BJ (cell line): ENCODE results near the gene SHOC2. TPM values are rescaled to one million over a fixed set of nuclear protein-coding genes. Genes with fewer than 3 reads are reported as not detected.

Experiments used
- CTCF ChIA-PET: fragments of 350-600 bp; formaldehyde crosslinking; extraction: SDS; loops from one replicate; lab custom pipeline; 2021; ENCODE audit warnings: antibody characterized with exemption, inconsistent platforms; lab: Yijun Ruan, JAX
- POLR2A ChIA-PET: fragments of 300-600 bp; sonication (Branson Sonifier 250); formaldehyde crosslinking; extraction: SDS; loops from one replicate; lab custom pipeline; 2021; ENCODE audit warnings: antibody characterized with exemption; lab: Charles Lee
- DNase-seq: peaks from one replicate; pipeline ENCODE4 v3.0.0-alpha.2; 2011; ENCODE audit warnings: low read depth
- H3K27me3 ChIP-seq: 2 replicates; pipeline ENCODE4 v1.6.0; 2011; ENCODE audit warnings: low read length; ENCODE audit not compliant: control insufficient read depth, insufficient read depth
- H3K36me3 ChIP-seq: 2 replicates; pipeline ENCODE4 v1.5.1; 2011; ENCODE audit warnings: low read length; ENCODE audit not compliant: control insufficient read depth, insufficient read depth
- H3K4me3 ChIP-seq: 2 replicates; pipeline ENCODE4 v1.5.1; 2011; ENCODE audit warnings: low read depth, mild to moderate bottlenecking, control low read depth, low read length
- polyA plus RNA-seq: library from polyadenylated mRNA; depleted of rRNA; stranded (reverse); fragments of >200 nt; gene quantifications from 2 replicates; pipeline ENCODE4 v1.2.3, GENCODE V29; 2011
- TF ChIP-seq, protein P1 (sequence below): IDR thresholded peaks from 2 replicates; pipeline ENCODE4 v1.5.1; 2011; ENCODE audit warnings: low read depth, mild to moderate bottlenecking, control low read depth, inconsistent platforms, low read length, moderate library complexity; ENCODE audit not compliant: insufficient read depth

Gene SHOC2
- polyA plus RNA-seq, 1 experiment, result 14.7 TPM

GRCh38 chr10:110967009-110967630, 47.7 kb downstream of the SHOC2 start:
- CTCF ChIA-PET, result no interaction called here
- DNase-seq, result no peak
- Histone ChIP-seq H3K36me3 (no peaks in the 10 kb centered on the region), H3K27me3 (no peaks in the 10 kb centered on the region), H3K4me3 (no peak overlapping the region)
- TF ChIP-seq, protein P1, sequence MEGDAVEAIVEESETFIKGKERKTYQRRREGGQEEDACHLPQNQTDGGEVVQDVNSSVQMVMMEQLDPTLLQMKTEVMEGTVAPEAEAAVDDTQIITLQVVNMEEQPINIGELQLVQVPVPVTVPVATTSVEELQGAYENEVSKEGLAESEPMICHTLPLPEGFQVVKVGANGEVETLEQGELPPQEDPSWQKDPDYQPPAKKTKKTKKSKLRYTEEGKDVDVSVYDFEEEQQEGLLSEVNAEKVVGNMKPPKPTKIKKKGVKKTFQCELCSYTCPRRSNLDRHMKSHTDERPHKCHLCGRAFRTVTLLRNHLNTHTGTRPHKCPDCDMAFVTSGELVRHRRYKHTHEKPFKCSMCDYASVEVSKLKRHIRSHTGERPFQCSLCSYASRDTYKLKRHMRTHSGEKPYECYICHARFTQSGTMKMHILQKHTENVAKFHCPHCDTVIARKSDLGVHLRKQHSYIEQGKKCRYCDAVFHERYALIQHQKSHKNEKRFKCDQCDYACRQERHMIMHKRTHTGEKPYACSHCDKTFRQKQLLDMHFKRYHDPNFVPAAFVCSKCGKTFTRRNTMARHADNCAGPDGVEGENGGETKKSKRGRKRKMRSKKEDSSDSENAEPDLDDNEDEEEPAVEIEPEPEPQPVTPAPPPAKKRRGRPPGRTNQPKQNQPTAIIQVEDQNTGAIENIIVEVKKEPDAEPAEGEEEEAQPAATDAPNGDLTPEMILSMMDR, result no peak
- POLR2A ChIA-PET, result no interaction called here

DNA sequence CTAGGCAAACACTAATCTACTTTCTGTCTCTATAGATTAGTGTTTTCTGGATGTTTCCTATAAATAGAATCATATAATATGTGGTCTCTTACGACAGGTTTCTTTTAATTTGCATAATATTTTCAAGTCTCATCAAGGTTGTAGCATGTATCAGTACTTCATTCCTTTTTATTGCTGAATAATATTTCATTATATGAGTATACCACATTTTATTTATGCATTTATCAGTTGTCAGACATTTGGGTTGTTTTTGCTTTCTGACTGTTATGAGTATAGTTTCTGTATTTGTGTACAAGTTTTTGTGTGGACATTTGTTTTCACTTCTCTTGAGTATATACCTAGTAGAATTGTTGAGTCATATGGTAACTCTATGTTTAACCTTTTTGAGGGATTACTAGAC, 48.2 kb downstream of the SHOC2 start:
- CTCF ChIA-PET, result no interaction called here
- DNase-seq, result no peak

GRCh38 chr10:110969183-110969582, 49.8 kb downstream of the SHOC2 start:
- POLR2A ChIA-PET, result no interaction called here
- H3K4me3 ChIP-seq, result no peak overlapping the region
- TF ChIP-seq, protein P1, result no peak
- no peaks in the 10 kb centered on the region for H3K27me3 ChIP-seq
- DNase-seq, result no peak
- no peaks in the 10 kb centered on the region for H3K36me3 ChIP-seq
- CTCF ChIA-PET, result no interaction called here

More for the DNA sequence above, 48.2 kb downstream of the SHOC2 start:
- H3K36me3 ChIP-seq, result no peaks in the 10 kb centered on the region
- H3K27me3 ChIP-seq, result no peaks in the 10 kb centered on the region
- TF ChIP-seq, protein P1, result no peak
- no peak overlapping the region for H3K4me3 ChIP-seq
- POLR2A ChIA-PET, result no interaction called here

DNA sequence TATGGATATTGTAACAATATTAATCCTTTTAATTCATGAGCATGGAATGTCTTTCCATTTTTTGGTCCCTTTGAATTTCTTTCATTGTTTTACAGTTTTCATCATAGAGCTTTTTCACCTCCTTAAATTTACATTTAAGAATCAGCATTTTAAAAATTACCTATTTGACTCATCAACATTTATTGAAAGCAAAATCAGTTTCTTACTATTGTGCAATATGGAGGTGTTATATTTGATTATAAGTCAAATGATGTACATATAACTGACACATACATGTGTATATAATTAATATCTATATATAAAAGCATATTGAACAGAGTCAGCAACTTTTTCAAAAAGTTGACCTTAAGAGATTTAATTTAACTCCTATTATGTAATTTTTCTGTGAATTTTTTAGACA, 52.2 kb downstream of the SHOC2 start:
- ChIA-PET CTCF (no interaction called here), POLR2A (no interaction called here)
- no peaks in the 10 kb centered on the region for H3K36me3 ChIP-seq
- H3K4me3 ChIP-seq, result no peak overlapping the region
- H3K27me3 ChIP-seq, result no peaks in the 10 kb centered on the region
- TF ChIP-seq, protein P1, result no peak
- DNase-seq, result no peak

- no peaks in the 10 kb centered on the region for H3K36me3 ChIP-seq
- TF ChIP-seq, protein P1, result no peak
- CTCF ChIA-PET, result no interaction called here
- H3K27me3 ChIP-seq, result no peaks in the 10 kb centered on the region
- no peak for DNase-seq
- no peak overlapping the region for H3K4me3 ChIP-seq
- POLR2A ChIA-PET, result no interaction called here
These were observed 53.1 kb downstream of the SHOC2 start for GRCh38 chr10:110972231-110973134.
